HEK293T (cell line): Measurements from ENCODE around the gene ATP8A1.

Experiments
- ARNT ChIP-seq: fragments of 450-650 bp; IDR thresholded peaks from 2 replicates; pipeline ENCODE4 v1.6.1; 2017; ENCODE audit warnings: mild to moderate bottlenecking
- CTBP1 ChIP-seq: fragments of 450-650 bp; IDR thresholded peaks from 2 replicates; pipeline ENCODE4 v1.6.1; 2016; ENCODE audit warnings: borderline replicate concordance
- ELF4 ChIP-seq: fragments of 450-650 bp; IDR thresholded peaks from 2 replicates; pipeline ENCODE4 v1.6.1; 2017; ENCODE audit warnings: antibody characterized with exemption
- FOXK2 ChIP-seq: fragments of 450-650 bp; IDR thresholded peaks from 2 replicates; pipeline ENCODE4 v1.6.1; 2016; ENCODE audit warnings: mild to moderate bottlenecking
- FOXM1 ChIP-seq: fragments of 450-650 bp; IDR thresholded peaks from 2 replicates; pipeline ENCODE4 v1.6.1; 2017; ENCODE audit warnings: mild to moderate bottlenecking, borderline replicate concordance
- HDGF ChIP-seq: fragments of 450-650 bp; IDR thresholded peaks from 2 replicates; pipeline ENCODE4 v1.6.1; 2017; ENCODE audit warnings: antibody characterized with exemption, borderline replicate concordance
- SP1 ChIP-seq: fragments of 450-650 bp; IDR thresholded peaks from 2 replicates; pipeline ENCODE4 v1.6.1; 2017
- SUZ12 ChIP-seq: fragments of 450-650 bp; IDR thresholded peaks from 2 replicates; pipeline ENCODE4 v1.6.1; 2016; ENCODE audit warnings: mild to moderate bottlenecking
- TARDBP ChIP-seq: fragments of 450-650 bp; IDR thresholded peaks from 2 replicates; pipeline ENCODE4 v1.6.1; 2016

- TF ChIP-seq SUZ12 (no peak), SP1 (no peak), FOXM1 (no peak), FOXK2 (no peak), ARNT (no peak), TARDBP (no peak), HDGF (no peak), ELF4 (no peak), CTBP1 (no peak)
These were observed 30.2 kb downstream of the ATP8A1 start for GRCh38 chr4:42626629-42627146.
